ENCODE results near the gene RAMACL.
"Not testable (repeated sequence)": the region's sequence is repeated elsewhere in the genome, so short reads cannot be mapped to it uniquely, and the experiment has no call there.

RAMACL gene

GRCh38 chr6:166595061-166595780, 8.7 kb upstream of the RAMACL start:
- no peak for DNase-seq

- DNase-seq = no peak
Observed at GRCh38 chr6:166592821-166593220, 6.3 kb upstream of the RAMACL start.

GRCh38 chr6:166591961-166592520, 5.6 kb upstream of the RAMACL start:
- no peak for DNase-seq

- no peak for DNase-seq
Observed at GRCh38 chr6:166591026-166591425, 4.5 kb upstream of the RAMACL start.

GRCh38 chr6:166589786-166590574, 3.5 kb upstream of the RAMACL start:
- DNase-seq = no peak

GRCh38 chr6:166589337-166589731, 2.9 kb upstream of the RAMACL start:
- DNase-seq = no peak

- no peak for DNase-seq
Observed at GRCh38 chr6:166588691-166589336, 2.3 kb upstream of the RAMACL start.

- DNase-seq = no peak
Observed at GRCh38 chr6:166587631-166588413, 1.3 kb upstream of the RAMACL start.

- no peak for DNase-seq
Observed at GRCh38 chr6:166584853-166585429, 1.5 kb downstream of the RAMACL start.

- no peak for DNase-seq
Observed at GRCh38 chr6:166584155-166584554, 2.3 kb downstream of the RAMACL start.

- no peak for DNase-seq
Observed at GRCh38 chr6:166583230-166583965, 3.1 kb downstream of the RAMACL start.

- no peak for DNase-seq
Observed at GRCh38 chr6:166582258-166582657, 4.2 kb downstream of the RAMACL start.

GRCh38 chr6:166581801-166582200, 4.7 kb downstream of the RAMACL start:
- DNase-seq = not testable (repeated sequence)

- no peak for DNase-seq
Observed at GRCh38 chr6:166581091-166581511, 5.4 kb downstream of the RAMACL start.

- DNase-seq = no peak
Observed at GRCh38 chr6:166580076-166581050, 6.1 kb downstream of the RAMACL start.

- no peak for DNase-seq
Observed at GRCh38 chr6:166579237-166579850, 7.1 kb downstream of the RAMACL start.

GRCh38 chr6:166578536-166579236, 7.8 kb downstream of the RAMACL start:
- no peak for DNase-seq

GRCh38 chr6:166575205-166575604, 11.3 kb downstream of the RAMACL start:
- no peak for DNase-seq
